ENCODE measurements around the gene SLC16A5. TPM values are rescaled to one million over a fixed set of nuclear protein-coding genes. Genes with fewer than 3 reads are reported as not detected.

Gene SLC16A5
- total and polyA plus RNA-seq, 10 of the 15 experiments (the other 5 are each of a cell fraction or from before 2014, with no cell fraction given), result 0.03 to 3.1 (median 0.96) TPM

- TF ChIP-seq ATF7 (IDR thresholded peaks at IDR 0.05; ENCODE audit: low read depth), result peak; percentile 33; the same call in 1 of the 2 replicates
- TF ChIP-seq, protein P1, sequence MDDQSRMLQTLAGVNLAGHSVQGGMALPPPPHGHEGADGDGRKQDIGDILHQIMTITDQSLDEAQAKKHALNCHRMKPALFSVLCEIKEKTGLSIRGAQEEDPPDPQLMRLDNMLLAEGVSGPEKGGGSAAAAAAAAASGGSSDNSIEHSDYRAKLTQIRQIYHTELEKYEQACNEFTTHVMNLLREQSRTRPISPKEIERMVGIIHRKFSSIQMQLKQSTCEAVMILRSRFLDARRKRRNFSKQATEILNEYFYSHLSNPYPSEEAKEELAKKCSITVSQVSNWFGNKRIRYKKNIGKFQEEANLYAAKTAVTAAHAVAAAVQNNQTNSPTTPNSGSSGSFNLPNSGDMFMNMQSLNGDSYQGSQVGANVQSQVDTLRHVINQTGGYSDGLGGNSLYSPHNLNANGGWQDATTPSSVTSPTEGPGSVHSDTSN (IDR thresholded peaks at IDR 0.05; ENCODE audit: insufficient replicate concordance, low read depth, low read length), result no peak
- 0 out of 2 replicates have a peak, but pooled peaks have one; percentile 22 for TF ChIP-seq GATAD2B (conservative IDR thresholded peaks at IDR 0.05; ENCODE audit: low read depth)
Measured at GRCh38 chr17:75065562-75066151, 22.1 kb upstream of the SLC16A5 start (continued).

DNA sequence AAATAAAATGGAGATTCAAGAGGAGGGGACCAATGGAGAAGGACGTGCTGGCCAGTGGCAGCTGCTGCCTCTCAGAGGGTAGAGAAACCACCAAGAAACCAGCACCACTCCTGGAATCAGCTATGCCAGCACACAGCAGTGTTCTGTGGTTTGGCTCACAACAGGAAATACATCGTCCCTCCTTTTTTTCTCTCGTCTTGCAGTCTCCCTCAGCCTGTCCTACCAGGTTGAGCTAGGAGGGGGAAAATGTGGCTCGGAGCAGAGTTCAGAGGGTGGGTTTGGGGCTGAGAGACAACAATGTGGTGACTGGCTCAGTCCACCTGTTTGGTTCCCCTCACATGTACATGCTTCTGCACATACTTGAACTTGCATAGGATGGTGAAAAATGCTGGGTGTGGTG, 19.9 kb upstream of the SLC16A5 start:
- WGBS (ENCODE audit: insufficient coverage, insufficient replicate concordance, low lambda C conversion rate, missing lambda C conversion rate), result 18% methylated on average over 4 of the region's 4 CpGs
- no peaks in the 10 kb centered on the region for H3K79me2 ChIP-seq (ENCODE audit: control insufficient read depth, insufficient read depth, low read length)
- intact Hi-C loops (cut with micrococcal nuclease; ENCODE audit: unreplicated experiment), result no loop called here
- no peaks in the 10 kb centered on the region for H3K27me3 ChIP-seq (replicated peaks in 1 of 2; ENCODE audit: control insufficient read depth in 2 of 2, insufficient read depth in 2 of 2, low read length in 1 of 2)
- H3K27ac ChIP-seq (ENCODE audit: control insufficient read depth, insufficient read depth), result no peak overlapping the region
- no peak overlapping the region for H3K9ac ChIP-seq (ENCODE audit: control insufficient read depth, insufficient read depth, low read length)
- H3K36me3 ChIP-seq (ENCODE audit: control insufficient read depth in 2 of 2, insufficient read depth in 2 of 2, low read length in 1 of 2), result peaks cover 4 to 7% of the 10 kb centered on the region in 2 experiments; a peak in 3 of 4 replicates
- H2AFZ ChIP-seq (ENCODE audit: control insufficient read depth, low read depth, low read length), result peak overlapping the region; percentile 47
- ChIA-PET RAD21 (ENCODE audit: unreplicated experiment) (interaction anchor here (0.6 to 2.7 kb wide), 6 partner anchors 8 to 248 kb away, joined by 3 to 25 read pairs (median 4); no protein-coding TSS in a partner anchor), CTCF (interaction anchor here (0.5 to 6.2 kb wide), 6 partner anchors 31 to 134 kb away, joined by 3 to 33 read pairs (median 16); partner anchors contain the start of gene NT5C), POLR2A (interaction anchor here (0.7 kb wide), 1 partner anchor 27 kb away, joined by 5 read pairs; no protein-coding TSS in a partner anchor), SMC1A (ENCODE audit: uncharacterized antibody, unreplicated experiment) (interaction anchor here (0.7 to 1.5 kb wide), 2 partner anchors 13 to 37 kb away, joined by 3 to 7 read pairs; no protein-coding TSS in a partner anchor)
- in situ Hi-C loops (cut with MboI), result no loop called here
- FAIRE-seq, result no peak
- DNase-seq (ENCODE audit: low read depth, low spot score), result no peak
- peak; percentile 61 for ATAC-seq
- peaks cover 15% of the 10 kb centered on the region for H3K4me1 ChIP-seq (ENCODE audit: control insufficient read depth, insufficient read depth, low read length)
- no peak overlapping the region for H3K4me2 ChIP-seq (ENCODE audit: control insufficient read depth, insufficient read depth)
- H3K4me3 ChIP-seq, result no peak overlapping the region
- no peak for TF ChIP-seq NFYB (IDR thresholded peaks at IDR 0.05; ENCODE audit: insufficient read depth, low read depth, low read length)
- TF ChIP-seq RUNX3 (IDR thresholded peaks at IDR 0.05; ENCODE audit: low read length), result peak; percentile 39; the same call in 1 of the 2 replicates
- no peak for TF ChIP-seq MAX (IDR thresholded peaks at IDR 0.05; ENCODE audit: low read depth, low read length)
- no peaks in the 10 kb centered on the region for H4K20me1 ChIP-seq (ENCODE audit: control insufficient read depth, insufficient read depth)
- H3K9me3 ChIP-seq (replicated peaks; ENCODE audit: control insufficient read depth, insufficient read depth, low read length), result no peaks in the 10 kb centered on the region
- no TSS peak for BruUV-seq (replicated peaks)
